HepG2 (cell line): ENCODE data around the gene RALY. TPM values are rescaled to one million over a fixed set of nuclear protein-coding genes. Genes with fewer than 3 reads are reported as not detected.
A peak's percentile ranks its signal among the peaks of the same experiment; 100 is the strongest.

Experiments
- ATAC-seq: fragments of 200-7000 bp; cut with Tn5 transposase; 3 replicates; pipeline ENCODE4 v1.9.1; 2020; ENCODE audit warnings: mild to moderate bottlenecking, moderate library complexity
- BruUV-seq: library from RNA; stranded (reverse); fragments of 400-500 nt; replicated peaks from 2 replicates; lab custom pipeline; 2021; lab: Mats Ljungman, UMichigan
- CTCF ChIA-PET: fragments of 300-600 bp; formaldehyde crosslinking; extraction: SDS; loops from one replicate; lab custom pipeline; 2021; ENCODE audit warnings: low total read pairs, inconsistent platforms, low intra/inter-chr PET ratio; lab: Yijun Ruan, JAX
- POLR2A ChIA-PET: fragments of 350-600 bp; sonication (Branson Sonifier 250); formaldehyde crosslinking; loops from one replicate; lab custom pipeline; 2020; ENCODE audit warnings: antibody characterized with exemption, inconsistent platforms; lab: Yijun Ruan, JAX
- DNase-seq: peaks from one replicate; pipeline ENCODE4 v3.0.0-alpha.2; 2015; ENCODE audit warnings: low spot score
- FAIRE-seq: peaks from 3 replicates; lab custom pipeline; 2011; peaks lifted over from hg19 to GRCh38; lab: Jason Lieb, UNC
- H2AFZ ChIP-seq: one replicate; pipeline ENCODE4 v1.6.1; 2011; ENCODE audit warnings: low read length, inconsistent platforms
- H3K27ac ChIP-seq: fragments of 300-600 bp; 3 replicates; pipeline ENCODE4 v1.8.0; 2011; ENCODE audit warnings: mixed run types, mild to moderate bottlenecking, mixed read lengths, low read length, inconsistent platforms; ENCODE audit not compliant: insufficient read depth; ENCODE audit errors: extremely low read length
- H3K27me3 ChIP-seq, 2 experiments: fragments of 200-600 bp in 1 of 2; 2 replicates in 1 of 2; 3 replicates in 1 of 2; pipeline versions ENCODE4 v1.6.0 to v1.8.0; 2011; ENCODE audit warnings: low read length in 2 of 2, mild to moderate bottlenecking in 2 of 2, moderate library complexity in 2 of 2, inconsistent platforms in 1 of 2; ENCODE audit not compliant: insufficient read depth in 2 of 2, control insufficient read depth in 1 of 2
- H3K36me3 ChIP-seq, 2 experiments: fragments of 200-600 bp in 1 of 2; replicated peaks in 1 of 2; 2 replicates in 1 of 2; 3 replicates in 1 of 2; pipeline versions ENCODE4 v1.5.1 to v1.8.0; 2011; ENCODE audit warnings: low read length in 2 of 2, inconsistent platforms in 1 of 2; ENCODE audit not compliant: insufficient read depth in 2 of 2, control insufficient read depth in 1 of 2
- H3K4me1 ChIP-seq: 2 replicates; pipeline ENCODE4 v1.5.1; 2012; ENCODE audit warnings: low read length, inconsistent platforms; ENCODE audit not compliant: insufficient read depth
- H3K4me2 ChIP-seq: 2 replicates; pipeline ENCODE4 v1.6.0; 2011; ENCODE audit warnings: low read depth, low read length, inconsistent platforms
- H3K4me3 ChIP-seq, 3 experiments: fragments of 200-600 bp in 1 of 3; sonication (generic), shearing (Covaris generic) in 1 of 3; replicated peaks in 1 of 3; 2 replicates each; pipeline ENCODE4 v1.5.1; 2011 to 2016; ENCODE audit warnings: low read length in 3 of 3, inconsistent platforms in 2 of 3, low read depth in 2 of 3, mild to moderate bottlenecking in 2 of 3, control low read depth in 1 of 3, mixed read lengths in 1 of 3; ENCODE audit not compliant: insufficient read depth in 1 of 3
- H3K79me2 ChIP-seq: one replicate; pipeline ENCODE4 v1.6.1; 2011; ENCODE audit warnings: low read length, inconsistent platforms; ENCODE audit not compliant: insufficient read depth
- H3K9ac ChIP-seq: 2 replicates; pipeline ENCODE4 v1.6.0; 2011; ENCODE audit warnings: mild to moderate bottlenecking, low read depth, low read length, inconsistent platforms; ENCODE audit not compliant: insufficient read depth
- H3K9me3 ChIP-seq: 2 replicates; pipeline ENCODE4 v1.5.1; 2012; ENCODE audit warnings: mild to moderate bottlenecking, low read length
- H4K20me1 ChIP-seq: 2 replicates; pipeline ENCODE4 v1.6.0; 2011; ENCODE audit warnings: inconsistent platforms, mild to moderate bottlenecking, low read length, moderate library complexity; ENCODE audit not compliant: insufficient read depth
- AKAP8 ChIP-seq: sonication (generic); formaldehyde crosslinking; IDR thresholded peaks from 2 replicates; pipeline ENCODE4 v1.5.1; 2020; ENCODE audit warnings: mild to moderate bottlenecking, missing genetic modification reagents
- CEBPB ChIP-seq: IDR thresholded peaks from 2 replicates; pipeline ENCODE4 v1.6.1; 2011; ENCODE audit warnings: low read depth, low read length, improper control_type of control experiment, borderline replicate concordance
- FOXC1 ChIP-seq: sonication (generic); formaldehyde crosslinking; IDR thresholded peaks from 2 replicates; pipeline ENCODE4 v1.8.0; 2022; ENCODE audit warnings: mild to moderate bottlenecking, missing genetic modification reagents, borderline replicate concordance
- GATAD2A ChIP-seq: IDR thresholded peaks from 2 replicates; pipeline ENCODE4 v1.6.1; 2016
- HIC2 ChIP-seq: sonication (generic); formaldehyde crosslinking; IDR thresholded peaks from 2 replicates; pipeline ENCODE4 v1.9.0; 2022; ENCODE audit warnings: low read depth, missing genetic modification reagents
- IKZF5 ChIP-seq: IDR thresholded peaks from 2 replicates; pipeline ENCODE4 v1.6.1; 2018; ENCODE audit warnings: missing genetic modification reagents, mild to moderate bottlenecking, missing compliant biosample characterization
- JUND ChIP-seq: sonication (generic); formaldehyde crosslinking; IDR thresholded peaks from 2 replicates; pipeline ENCODE4 v1.8.0; 2022; ENCODE audit warnings: mild to moderate bottlenecking, missing genetic modification reagents
- MTF1 ChIP-seq: sonication (generic); formaldehyde crosslinking; IDR thresholded peaks from 2 replicates; pipeline ENCODE4 v1.5.0; 2020; ENCODE audit warnings: missing genetic modification reagents
- NRL ChIP-seq: sonication (generic); formaldehyde crosslinking; IDR thresholded peaks from 2 replicates; pipeline ENCODE4 v1.5.0; 2020; ENCODE audit warnings: missing genetic modification reagents, mild to moderate bottlenecking, moderate library complexity, borderline replicate concordance
- PCBP2 ChIP-seq: fragments of 200-400 bp; formaldehyde crosslinking; optimal IDR thresholded peaks from 2 replicates; pipeline ENCODE3; 2018; ENCODE audit warnings: low read length, low read depth; ENCODE audit not compliant: poor library complexity, severe bottlenecking
- RBM22 ChIP-seq: fragments of 200-400 bp; formaldehyde crosslinking; optimal IDR thresholded peaks from 2 replicates; pipeline ENCODE3; 2017; ENCODE audit warnings: mild to moderate bottlenecking, low read length, moderate library complexity
- ZNF121 ChIP-seq: sonication (generic); formaldehyde crosslinking; IDR thresholded peaks from 2 replicates; pipeline ENCODE4 v1.5.0; 2020; ENCODE audit warnings: mild to moderate bottlenecking, missing genetic modification reagents
- ZNF530 ChIP-seq: sonication (generic); formaldehyde crosslinking; IDR thresholded peaks from 2 replicates; pipeline ENCODE4 v1.5.0; 2020; ENCODE audit warnings: low read depth, mild to moderate bottlenecking, missing genetic modification reagents
- ZSCAN12 ChIP-seq: sonication (generic); formaldehyde crosslinking; IDR thresholded peaks from 2 replicates; pipeline ENCODE4 v1.9.0; 2021; ENCODE audit warnings: mild to moderate bottlenecking, missing genetic modification reagents
- WGBS: methylation state at CpG from one replicate; pipeline ENCODE4 v1.1.6; 2017; ENCODE audit warnings: low lambda C conversion rate; 5-methylcytosine and 5-hydroxymethylcytosine counted together
- in situ Hi-C: cut with HindIII; loops from 2 replicates; pipeline ENCODE4 v1.10.0; 2017; ENCODE audit warnings: low pct_unique_long_range_greater_than_20kb; ENCODE audit not compliant: extremely low pct_ligation_motif_present
- intact Hi-C: fragments of 100-400 bp; cut with micrococcal nuclease; formaldehyde crosslinking; loops from one replicate; pipeline ENCODE4 v1.10.0; 2022; ENCODE audit not compliant: unreplicated experiment
- polyA plus RNA-seq, 8 experiments: library from polyadenylated mRNA; depleted of rRNA in 3 of 8; stranded (reverse) in 7 of 8; unstranded in 1 of 8; fragments of >200 nt; fragmentation: Illumina TruSeq in 4 of 8; extraction: Trizol in 4 of 8; gene quantifications; 2 replicates each; pipeline versions ENCODE4 v1.2.1 to v1.2.3, GENCODE V29; 2011 to 2016; ENCODE audit warnings: low read depth in 4 of 8, missing spikeins in 1 of 8, mixed read lengths in 1 of 8; ENCODE audit not compliant: insufficient read depth in 1 of 8
- total RNA-seq, 5 experiments: library from RNA; depleted of rRNA; stranded (reverse); fragments of >200 nt; fragmentation: Illumina TruSeq; extraction: Trizol; gene quantifications; 2 replicates each; pipeline ENCODE4 v1.2.3, GENCODE V29; 2016; ENCODE audit warnings: low read depth in 1 of 5

Gene RALY
- total and polyA plus RNA-seq, 2 of the 13 experiments (the other 11 are each of a cell fraction or from before 2014, with no cell fraction given): 178 to 186 TPM

GRCh38 chr20:34104059-34104458, 110.3 kb downstream of the RALY start:
- 99% methylated on average over 3 of the region's 3 CpGs for WGBS
- BruUV-seq: no TSS peak
- peaks cover 75% of the 10 kb centered on the region for H4K20me1 ChIP-seq
- in situ Hi-C loops: no loop called here
- H3K27ac ChIP-seq: no peak overlapping the region
- H3K9me3 ChIP-seq: no peaks in the 10 kb centered on the region
- no peak for FAIRE-seq
- H3K4me2 ChIP-seq: no peak overlapping the region
- peaks cover 39 to 93% of the 10 kb centered on the region in 2 experiments for H3K36me3 ChIP-seq
- H3K79me2 ChIP-seq: peaks cover 73% of the 10 kb centered on the region
- H2AFZ ChIP-seq: no peak overlapping the region
- TF ChIP-seq RBM22 (peak; percentile 67), CEBPB (no peak), MTF1 (CRISPR knock-in tag) (no peak)
- TF ChIP-seq, all 625 proteins: peak for 1
- ATAC-seq (no peak), DNase-seq (no peak)
- Histone ChIP-seq H3K4me3 (no peak overlapping the region), H3K27me3 (no peaks in the 10 kb centered on the region), H3K4me1 (peaks cover 44% of the 10 kb centered on the region), H3K9ac (no peak overlapping the region)
- CTCF ChIA-PET: no interaction called here
- POLR2A ChIA-PET: interaction anchor here (5.5 kb wide), 1 partner anchor 8 kb away, joined by 50 read pairs; the partner anchor contains the start of gene EIF2S2
- intact Hi-C loops: no loop called here

GRCh38 chr20:34105978-34106675, 112.4 kb downstream of the RALY start:
- Histone ChIP-seq H3K9me3 (no peaks in the 10 kb centered on the region), H3K27ac (no peak overlapping the region), H3K4me3 (no peak overlapping the region), H3K27me3 (peaks cover 0 to 1% of the 10 kb centered on the region in 2 experiments; a peak in 1 of 5 replicates), H2AFZ (no peak overlapping the region), H3K79me2 (peaks cover 90% of the 10 kb centered on the region), H3K36me3 (peaks cover 27 to 80% of the 10 kb centered on the region in 2 experiments), H3K9ac (no peak overlapping the region), H4K20me1 (peaks cover 76% of the 10 kb centered on the region), H3K4me1 (peaks cover 61% of the 10 kb centered on the region), H3K4me2 (peak overlapping the region; percentile 12; the same call in 1 of the 2 replicates)
- intact Hi-C loops (no loop called here), in situ Hi-C loops (no loop called here)
- FAIRE-seq (no peak), DNase-seq (no peak), ATAC-seq (peak; percentile 11; the same call in 1 of the 3 replicates)
- ChIA-PET POLR2A (interaction anchor here (0.7 to 1.8 kb wide), 3 partner anchors 10 to 113 kb away, joined by 3 to 5 read pairs (median 4); no protein-coding TSS in a partner anchor), CTCF (no interaction called here)
- no TSS peak for BruUV-seq
- WGBS: 95% methylated on average over 3 of the region's 3 CpGs
- TF ChIP-seq ZNF530 (CRISPR knock-in tag) (no peak), IKZF5 (no peak), JUND (CRISPR knock-in tag) (no peak), ZNF121 (peak; percentile 93), HIC2 (no peak), ZSCAN12 (CRISPR knock-in tag) (no peak), AKAP8 (CRISPR knock-in tag) (peak; percentile 23; the same call in 1 of the 2 replicates), PCBP2 (no peak), NRL (CRISPR knock-in tag) (no peak), GATAD2A (CRISPR knock-in tag) (no peak), FOXC1 (CRISPR knock-in tag) (0 out of 2 replicates have a peak, but pooled peaks have one; percentile 52)
